ENCODE data around the gene TBC1D22A.

TBC1D22A gene

GRCh38 chr22:46795845-46796565 lies 33.6 kb downstream of the TBC1D22A start:
- DNase-seq (ENCODE audit: low read depth) = no peak

DNA sequence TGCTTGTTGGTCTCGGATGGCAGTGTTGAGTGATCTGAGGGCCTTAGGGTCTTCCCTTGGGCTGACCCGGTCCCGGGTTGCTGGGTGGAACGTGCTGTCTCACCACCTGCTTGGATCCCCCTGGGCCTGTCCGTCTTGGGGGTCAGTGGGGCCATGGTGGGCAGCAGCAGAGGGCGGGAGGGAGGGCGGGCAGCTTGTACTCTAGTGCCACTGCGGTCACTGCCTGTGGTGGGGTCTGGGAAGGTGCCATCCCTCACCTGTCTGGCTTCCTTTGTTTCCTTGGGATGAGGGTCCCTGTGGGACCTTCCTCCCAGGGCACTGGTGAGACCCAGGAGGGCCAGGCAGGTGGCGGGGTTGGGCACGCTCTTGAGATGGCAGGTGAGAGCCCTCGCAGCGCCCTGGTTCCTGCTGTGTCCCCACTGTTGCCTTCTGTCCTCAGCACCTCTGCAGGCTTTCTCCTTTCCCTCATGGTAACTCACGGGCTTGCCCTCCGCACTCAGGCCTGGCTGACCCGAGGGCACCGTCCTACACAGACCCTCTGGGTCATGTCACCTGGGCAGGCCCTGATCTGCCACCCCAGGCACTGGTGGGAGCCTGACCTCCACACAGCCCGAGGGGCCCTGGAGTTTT lies 34.2 kb downstream of the TBC1D22A start:
- no peak for DNase-seq (ENCODE audit: low read depth)

- DNase-seq (ENCODE audit: low read depth) = no peak
These were observed 34.9 kb downstream of the TBC1D22A start for GRCh38 chr22:46797355-46797754.

- DNase-seq (ENCODE audit: low read depth) = no peak
These were observed 35.6 kb downstream of the TBC1D22A start for GRCh38 chr22:46798041-46798365.

DNA sequence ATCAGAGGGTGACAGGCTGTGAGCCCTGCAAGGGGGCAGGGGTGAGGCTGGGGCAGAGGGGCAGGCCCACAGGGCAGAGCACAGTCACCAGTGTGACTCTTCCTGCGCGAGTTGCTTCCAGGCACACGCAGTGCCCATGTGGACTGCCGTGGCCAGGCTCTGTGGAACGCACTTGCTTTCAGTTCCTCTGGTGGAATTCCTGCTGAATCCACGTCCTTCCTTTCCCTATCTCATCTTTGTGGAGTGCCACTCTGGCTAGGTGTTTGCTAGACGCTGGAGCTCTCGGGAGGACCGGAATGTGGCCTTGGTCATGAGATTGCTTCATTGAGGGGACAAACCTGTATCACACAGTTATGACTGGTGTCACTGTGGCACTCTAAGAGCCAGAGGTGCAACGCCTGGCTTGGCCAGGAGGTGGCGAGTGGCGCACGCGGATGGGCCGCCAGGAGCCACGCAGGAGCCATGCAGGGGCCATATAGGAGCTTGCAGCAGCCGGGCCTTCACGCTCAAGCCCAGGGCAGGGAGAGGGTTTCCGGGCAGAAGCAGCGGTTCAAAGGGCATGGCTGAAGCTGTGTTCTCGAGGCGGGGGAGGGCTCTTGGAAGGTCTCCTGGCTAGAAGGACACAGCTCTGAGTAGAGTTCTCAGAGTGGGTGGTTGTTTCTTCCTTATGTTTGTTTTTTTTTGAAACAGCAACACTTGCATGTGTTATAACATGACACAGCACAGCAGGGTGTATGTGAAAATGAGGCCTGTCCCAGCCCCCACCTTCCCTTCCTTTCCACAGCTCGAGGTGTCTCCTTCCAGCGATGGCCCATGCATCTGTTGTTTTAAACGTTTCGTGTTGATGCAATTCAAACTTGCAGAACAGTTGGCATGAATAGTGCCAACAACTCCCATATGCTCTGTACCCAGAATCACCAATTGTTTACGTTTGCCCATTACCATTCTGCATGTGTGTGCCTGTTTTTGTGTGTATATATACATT lies 36.2 kb downstream of the TBC1D22A start:
- peak; percentile 64 for DNase-seq (ENCODE audit: low read depth)

- no peak for DNase-seq (ENCODE audit: low read depth)
These were observed 37.2 kb downstream of the TBC1D22A start for GRCh38 chr22:46799626-46800025.

GRCh38 chr22:46800102-46800857 lies 37.8 kb downstream of the TBC1D22A start:
- DNase-seq (ENCODE audit: low read depth) = no peak

GRCh38 chr22:46801331-46801811 lies 38.9 kb downstream of the TBC1D22A start:
- no peak for DNase-seq (ENCODE audit: low read depth)

- no peak for DNase-seq (ENCODE audit: low read depth)
These were observed 39.6 kb downstream of the TBC1D22A start for GRCh38 chr22:46801826-46802607.

GRCh38 chr22:46802608-46803027 lies 40.2 kb downstream of the TBC1D22A start:
- no peak for DNase-seq (ENCODE audit: low read depth)

DNA sequence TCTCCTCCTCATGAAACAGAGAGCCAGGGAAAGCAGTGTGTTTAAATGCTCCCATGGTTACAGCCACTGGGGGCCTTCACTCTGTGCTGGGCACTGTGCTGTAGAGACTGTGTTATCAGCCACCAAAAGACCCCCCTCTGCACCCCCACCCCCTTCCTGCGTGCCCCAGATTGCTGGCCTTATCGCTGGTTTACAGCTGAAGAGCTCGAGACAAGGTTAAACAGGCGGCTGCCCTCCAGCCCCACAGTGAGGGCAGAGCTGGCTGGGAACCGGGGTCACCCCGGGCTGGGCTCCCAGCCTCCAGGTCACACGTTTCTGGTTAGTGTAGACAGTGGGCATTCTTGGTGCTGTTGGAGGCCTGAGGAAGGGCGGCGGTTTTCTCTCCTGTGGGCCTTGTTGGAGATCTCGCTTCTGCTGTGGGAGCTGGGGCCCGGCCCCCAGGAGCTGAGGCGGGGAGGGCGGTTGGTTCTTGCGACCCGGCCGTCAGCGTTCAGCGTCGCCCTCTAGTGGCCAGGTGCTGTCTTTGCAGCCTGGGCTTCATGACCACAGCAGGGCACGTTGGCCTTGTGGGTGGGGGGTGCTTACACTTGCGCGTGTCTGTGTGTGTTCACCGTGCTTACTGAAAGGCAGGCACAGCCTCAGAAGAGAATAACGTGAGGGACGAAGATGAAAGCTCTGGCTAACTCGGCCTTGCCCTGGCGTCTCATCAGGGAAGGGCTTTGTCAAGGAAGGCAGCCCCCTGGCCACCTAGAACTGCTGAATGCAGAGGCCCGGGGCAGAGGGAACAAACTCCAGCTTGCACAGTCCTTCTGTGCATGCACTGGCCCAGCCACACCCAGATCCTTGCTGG lies 40.8 kb downstream of the TBC1D22A start:
- DNase-seq (ENCODE audit: low read depth) = peak; percentile 63

DNA sequence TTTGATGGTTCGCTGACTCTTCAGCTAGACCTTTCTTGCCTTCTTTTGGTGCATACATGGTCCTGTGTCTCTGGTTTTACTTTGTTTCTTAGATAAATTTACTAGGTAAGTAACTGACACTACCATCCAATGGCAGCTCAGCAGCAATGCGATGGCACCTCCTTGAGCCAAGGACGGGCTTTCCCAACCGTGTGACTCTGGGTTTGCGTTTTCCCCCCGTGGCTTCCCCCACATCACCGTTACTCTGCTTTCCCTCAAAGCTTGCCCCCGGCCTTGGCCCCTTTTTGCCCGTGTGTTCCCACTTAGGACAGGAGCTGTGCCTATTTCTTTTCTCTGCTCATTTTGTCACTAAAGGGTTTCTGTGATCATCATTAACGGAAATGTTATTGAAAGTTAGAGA lies 41.5 kb downstream of the TBC1D22A start:
- no peak for DNase-seq (ENCODE audit: low read depth)

DNA sequence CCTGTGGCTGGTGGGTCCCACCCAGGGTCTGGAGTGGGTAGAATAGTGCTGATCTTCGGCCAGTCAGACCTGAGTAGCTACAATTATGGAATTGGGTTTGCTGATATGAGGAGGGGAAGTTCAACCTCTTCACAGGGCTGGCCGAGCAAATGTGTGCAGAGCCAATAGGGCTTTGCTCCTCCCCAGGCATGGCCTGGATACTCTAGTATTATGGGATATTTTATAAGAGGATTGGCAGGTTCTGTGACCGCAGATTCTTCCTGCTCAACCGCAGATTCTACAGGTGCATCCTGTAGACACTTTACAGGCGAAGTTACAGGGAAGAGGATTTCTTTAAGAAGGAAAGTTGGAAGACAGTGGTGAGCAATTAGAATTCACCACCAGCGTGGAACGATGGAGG lies 44.3 kb downstream of the TBC1D22A start:
- no peak for DNase-seq (ENCODE audit: low read depth)

- DNase-seq (ENCODE audit: low read depth) = no peak
These were observed 45.0 kb downstream of the TBC1D22A start for GRCh38 chr22:46807458-46807857.

DNA sequence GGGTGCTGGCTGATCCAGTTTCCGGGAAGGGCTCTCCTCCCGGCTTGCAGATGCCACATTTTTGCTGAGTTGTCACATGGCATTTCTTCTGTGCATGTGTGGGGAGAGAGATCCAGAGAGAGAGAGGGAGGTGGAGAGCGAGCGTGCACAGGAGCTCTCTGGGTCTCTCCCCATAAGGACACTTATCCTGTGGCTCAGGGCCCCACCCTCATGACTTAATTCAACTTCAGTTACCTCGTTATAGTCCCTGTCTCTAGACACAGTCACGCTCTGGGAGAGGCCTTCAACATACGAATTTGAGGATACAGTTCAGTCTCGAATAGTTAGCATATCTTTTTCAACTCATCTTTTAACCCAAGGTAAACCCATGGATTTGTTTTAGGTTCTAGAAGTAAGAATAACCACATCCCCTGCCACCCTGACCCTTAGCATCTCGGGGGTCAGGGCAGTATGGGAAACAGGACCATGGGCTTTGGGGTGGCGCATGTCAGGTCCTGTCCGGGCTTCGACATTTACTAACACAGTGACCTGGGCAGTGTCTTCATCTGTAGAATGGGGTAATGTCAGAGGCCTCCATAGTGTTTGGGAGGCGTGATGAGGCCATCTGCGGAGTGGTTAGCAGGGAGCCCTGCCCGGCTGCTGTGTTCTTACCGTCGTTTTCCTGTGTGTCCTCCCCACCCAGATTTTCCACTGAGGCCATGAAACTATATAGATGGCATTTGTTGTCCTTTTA lies 46.9 kb downstream of the TBC1D22A start:
- no peak for DNase-seq (ENCODE audit: low read depth)

DNA sequence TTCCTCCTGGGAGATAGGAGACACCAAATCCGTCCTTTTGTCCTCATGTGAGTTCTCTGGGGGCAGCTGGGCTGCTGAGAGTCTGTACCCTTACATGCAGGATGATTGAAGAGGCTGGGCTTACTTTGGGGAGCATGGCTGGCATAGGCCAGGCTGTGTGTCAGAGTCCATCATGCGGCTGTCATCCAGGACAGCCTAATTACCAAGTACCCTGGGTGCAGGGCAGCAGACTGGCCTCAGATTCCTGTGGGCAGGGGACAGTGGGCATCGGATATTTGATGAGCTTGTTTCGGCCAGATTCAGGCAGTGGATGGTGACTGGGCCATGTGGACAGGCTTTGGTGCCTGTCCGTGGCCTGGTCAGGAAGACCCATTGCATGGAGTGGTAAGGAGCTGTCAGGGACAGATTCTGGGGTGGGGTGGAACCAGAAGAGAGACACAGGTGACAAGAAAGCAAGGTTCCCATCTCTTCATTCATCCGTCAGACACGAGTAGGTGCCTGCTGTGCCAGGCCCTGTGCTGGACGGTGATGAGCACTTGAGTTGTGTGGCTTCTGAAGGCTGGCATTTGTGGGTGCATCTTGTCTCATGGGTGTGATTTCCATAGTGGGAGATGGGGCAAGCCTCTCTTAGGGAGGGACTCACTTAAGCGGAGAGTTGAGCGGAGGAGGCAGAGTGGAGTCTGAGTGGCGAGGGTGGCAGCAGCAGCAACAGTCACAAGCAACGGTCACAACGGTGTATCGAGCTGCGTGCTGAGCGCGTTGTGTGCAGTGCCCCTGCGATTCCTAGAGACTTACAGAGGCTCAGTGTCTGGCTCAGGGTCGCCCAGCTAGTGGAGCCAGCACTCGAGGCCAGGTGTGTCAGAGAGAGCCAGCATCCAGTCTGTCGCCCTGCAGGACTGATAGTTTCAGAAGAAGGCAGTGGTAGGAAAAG lies 48.7 kb downstream of the TBC1D22A start:
- DNase-seq (ENCODE audit: low read depth) = no peak

GRCh38 chr22:46812034-46812605 lies 49.7 kb downstream of the TBC1D22A start:
- DNase-seq (ENCODE audit: low read depth) = no peak

- no peak for DNase-seq (ENCODE audit: low read depth)
These were observed 50.3 kb downstream of the TBC1D22A start for GRCh38 chr22:46812788-46813187.

Data from activated T-cell treated with anti-CD3 and anti-CD28 coated beads for 1 hour (primary cell).